ENCODE results near the gene ASB18. TPM values are rescaled to one million over a fixed set of nuclear protein-coding genes. Genes with fewer than 3 reads are reported as not detected.

ASB18 gene
- total and polyA plus RNA-seq, 10 of the 15 experiments (the other 5 are each of a cell fraction or from before 2014, with no cell fraction given) = not detected

DNA sequence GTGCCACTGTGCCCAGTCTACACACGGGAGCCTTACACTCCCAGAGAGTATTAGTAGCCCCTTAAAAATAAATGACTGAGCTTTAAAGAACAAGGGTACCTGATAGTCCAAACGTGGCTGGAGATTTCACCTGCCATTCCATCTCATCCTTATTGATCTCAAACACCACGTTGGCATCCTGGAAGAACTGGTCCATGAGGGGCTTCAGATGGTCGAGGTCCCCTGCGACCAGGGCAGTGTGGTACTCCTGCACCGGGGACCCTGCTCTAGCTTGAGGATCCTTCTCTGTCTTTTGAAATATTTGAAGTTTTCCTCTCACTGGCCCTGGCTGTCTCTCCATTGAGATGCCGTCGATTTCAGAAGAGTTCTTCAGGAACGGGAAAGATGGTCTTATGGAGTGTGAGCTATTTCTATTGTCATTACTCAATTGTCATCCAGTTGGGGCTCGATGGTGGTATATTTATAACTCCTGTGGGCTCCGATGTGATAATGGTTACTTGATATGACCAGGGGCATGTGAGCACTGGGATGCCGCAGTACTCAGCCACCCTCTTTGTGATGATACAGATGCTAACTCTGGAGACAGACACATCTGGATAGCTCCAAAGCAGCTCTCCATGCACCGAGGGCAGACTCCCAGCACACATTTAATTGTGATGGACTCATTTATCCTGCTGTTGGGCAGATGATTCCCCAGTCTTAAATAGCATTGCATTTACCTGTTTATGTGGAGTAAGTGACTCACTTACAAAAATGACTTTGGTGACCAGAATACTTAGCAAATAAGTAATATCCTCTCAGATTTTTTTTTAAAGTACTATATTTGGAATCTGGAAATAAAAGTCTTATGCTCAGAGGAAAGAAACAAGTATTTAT, 22.8 kb downstream of the ASB18 start:
- no TSS peak for BruUV-seq (replicated peaks)
- no peak for DNase-seq (ENCODE audit: low read depth, low spot score)

More for the DNA sequence above, 22.8 kb downstream of the ASB18 start:
- ChIA-PET CTCF (interaction anchor here (0.7 kb wide), 1 partner anchor 11 kb away, joined by 3 read pairs; no protein-coding TSS in a partner anchor), RAD21 (ENCODE audit: unreplicated experiment) (no interaction called here), POLR2A (no interaction called here), SMC1A (ENCODE audit: uncharacterized antibody, unreplicated experiment) (no interaction called here)
- 33% methylated on average over 13 of the region's 13 CpGs for WGBS (ENCODE audit: insufficient coverage, insufficient replicate concordance, low lambda C conversion rate, missing lambda C conversion rate)
- Histone ChIP-seq H3K4me1 (ENCODE audit: control insufficient read depth, insufficient read depth, low read length) (no peaks in the 10 kb centered on the region), H4K20me1 (ENCODE audit: control insufficient read depth, insufficient read depth) (no peaks in the 10 kb centered on the region), H3K4me2 (ENCODE audit: control insufficient read depth, insufficient read depth) (no peak overlapping the region), H3K27me3 (replicated peaks in 1 of 2; ENCODE audit: control insufficient read depth in 2 of 2, insufficient read depth in 2 of 2, low read length in 1 of 2) (peaks cover under 1 to 1% of the 10 kb centered on the region in 2 experiments; a peak in 2 of 4 replicates), H3K79me2 (ENCODE audit: control insufficient read depth, insufficient read depth, low read length) (no peaks in the 10 kb centered on the region), H3K4me3 (no peak overlapping the region), H3K36me3 (ENCODE audit: control insufficient read depth in 2 of 2, insufficient read depth in 2 of 2, low read length in 1 of 2) (no peaks in the 10 kb centered on the region), H3K9me3 (replicated peaks; ENCODE audit: control insufficient read depth, insufficient read depth, low read length) (no peaks in the 10 kb centered on the region), H2AFZ (ENCODE audit: control insufficient read depth, low read depth, low read length) (no peak overlapping the region), H3K9ac (ENCODE audit: control insufficient read depth, insufficient read depth, low read length) (no peak overlapping the region), H3K27ac (ENCODE audit: control insufficient read depth, insufficient read depth) (no peak overlapping the region)
- FAIRE-seq (no peak), ATAC-seq (no peak)
- in situ Hi-C loops (cut with MboI) = no loop called here
- TF ChIP-seq SREBF2 (IDR thresholded peaks at IDR 0.05; ENCODE audit: low read length) (no peak), GATAD2B (conservative IDR thresholded peaks at IDR 0.05; ENCODE audit: low read depth) (no peak), IKZF2 (IDR thresholded peaks at IDR 0.05) (no peak), TAF1 (IDR thresholded peaks at IDR 0.05; ENCODE audit: borderline replicate concordance, low read depth, low read length) (no peak), KDM1A (IDR thresholded peaks at IDR 0.05; ENCODE audit: borderline replicate concordance) (no peak), YBX1 (IDR thresholded peaks at IDR 0.05) (no peak), NFXL1 (IDR thresholded peaks at IDR 0.05; ENCODE audit: borderline replicate concordance) (no peak), EP300 (IDR thresholded peaks at IDR 0.05; ENCODE audit: borderline replicate concordance in 1 of 2, control insufficient read depth in 1 of 2, low read depth in 2 of 2, low read length in 2 of 2) (no peak), CBFB (IDR thresholded peaks at IDR 0.05; ENCODE audit: low read depth) (no peak)
- TF ChIP-seq, protein P1, sequence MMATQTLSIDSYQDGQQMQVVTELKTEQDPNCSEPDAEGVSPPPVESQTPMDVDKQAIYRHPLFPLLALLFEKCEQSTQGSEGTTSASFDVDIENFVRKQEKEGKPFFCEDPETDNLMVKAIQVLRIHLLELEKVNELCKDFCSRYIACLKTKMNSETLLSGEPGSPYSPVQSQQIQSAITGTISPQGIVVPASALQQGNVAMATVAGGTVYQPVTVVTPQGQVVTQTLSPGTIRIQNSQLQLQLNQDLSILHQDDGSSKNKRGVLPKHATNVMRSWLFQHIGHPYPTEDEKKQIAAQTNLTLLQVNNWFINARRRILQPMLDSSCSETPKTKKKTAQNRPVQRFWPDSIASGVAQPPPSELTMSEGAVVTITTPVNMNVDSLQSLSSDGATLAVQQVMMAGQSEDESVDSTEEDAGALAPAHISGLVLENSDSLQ (IDR thresholded peaks at IDR 0.05) = no peak
- TF ChIP-seq, protein P2, sequence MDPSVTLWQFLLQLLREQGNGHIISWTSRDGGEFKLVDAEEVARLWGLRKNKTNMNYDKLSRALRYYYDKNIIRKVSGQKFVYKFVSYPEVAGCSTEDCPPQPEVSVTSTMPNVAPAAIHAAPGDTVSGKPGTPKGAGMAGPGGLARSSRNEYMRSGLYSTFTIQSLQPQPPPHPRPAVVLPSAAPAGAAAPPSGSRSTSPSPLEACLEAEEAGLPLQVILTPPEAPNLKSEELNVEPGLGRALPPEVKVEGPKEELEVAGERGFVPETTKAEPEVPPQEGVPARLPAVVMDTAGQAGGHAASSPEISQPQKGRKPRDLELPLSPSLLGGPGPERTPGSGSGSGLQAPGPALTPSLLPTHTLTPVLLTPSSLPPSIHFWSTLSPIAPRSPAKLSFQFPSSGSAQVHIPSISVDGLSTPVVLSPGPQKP (IDR thresholded peaks at IDR 0.05; ENCODE audit: low read depth, low read length) = no peak
- TF ChIP-seq, protein P3, sequence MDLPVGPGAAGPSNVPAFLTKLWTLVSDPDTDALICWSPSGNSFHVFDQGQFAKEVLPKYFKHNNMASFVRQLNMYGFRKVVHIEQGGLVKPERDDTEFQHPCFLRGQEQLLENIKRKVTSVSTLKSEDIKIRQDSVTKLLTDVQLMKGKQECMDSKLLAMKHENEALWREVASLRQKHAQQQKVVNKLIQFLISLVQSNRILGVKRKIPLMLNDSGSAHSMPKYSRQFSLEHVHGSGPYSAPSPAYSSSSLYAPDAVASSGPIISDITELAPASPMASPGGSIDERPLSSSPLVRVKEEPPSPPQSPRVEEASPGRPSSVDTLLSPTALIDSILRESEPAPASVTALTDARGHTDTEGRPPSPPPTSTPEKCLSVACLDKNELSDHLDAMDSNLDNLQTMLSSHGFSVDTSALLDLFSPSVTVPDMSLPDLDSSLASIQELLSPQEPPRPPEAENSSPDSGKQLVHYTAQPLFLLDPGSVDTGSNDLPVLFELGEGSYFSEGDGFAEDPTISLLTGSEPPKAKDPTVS (IDR thresholded peaks at IDR 0.05; ENCODE audit: low read depth, low read length) = no peak
- intact Hi-C loops (cut with micrococcal nuclease; ENCODE audit: unreplicated experiment) = no loop called here

Data from GM12878 (cell line).